G401.6 (cell line): ENCODE measurements around the gene SCN4B.

Experiments
- FAIRE-seq: peaks from 2 replicates; lab custom pipeline; 2012; peaks lifted over from hg19 to GRCh38; lab: Jason Lieb, UNC

SCN4B gene

GRCh38 chr11:118099838-118100556, 52.6 kb downstream of the SCN4B start:
- no peak for FAIRE-seq

- FAIRE-seq = no peak
Measured at GRCh38 chr11:118098996-118099837, 53.4 kb downstream of the SCN4B start.

- no peak for FAIRE-seq
Measured at GRCh38 chr11:118095967-118096367, 56.7 kb downstream of the SCN4B start.

GRCh38 chr11:118095493-118095892, 57.1 kb downstream of the SCN4B start:
- FAIRE-seq = no peak

GRCh38 chr11:118092907-118093571, 59.6 kb downstream of the SCN4B start:
- no peak for FAIRE-seq

GRCh38 chr11:118091690-118092089, 60.9 kb downstream of the SCN4B start:
- no peak for FAIRE-seq

- FAIRE-seq = no peak
Measured at GRCh38 chr11:118090545-118091162, 62.0 kb downstream of the SCN4B start.

- no peak for FAIRE-seq
Measured at GRCh38 chr11:118088531-118088930, 64.1 kb downstream of the SCN4B start.

GRCh38 chr11:118087931-118088330, 64.7 kb downstream of the SCN4B start:
- FAIRE-seq = no peak

GRCh38 chr11:118086913-118087768, 65.5 kb downstream of the SCN4B start, which contains the start of gene SMIM35:
SMIM35 (minus strand) TSS chr11:118086963; CDS start chr11:118086757, 206 bp downstream.
- FAIRE-seq = no peak

GRCh38 chr11:118084656-118085055, 68.0 kb downstream of the SCN4B start:
- no peak for FAIRE-seq

GRCh38 chr11:118084247-118084646, 68.4 kb downstream of the SCN4B start:
- no peak for FAIRE-seq
